HG02678 (cell line): ENCODE measurements around the gene VEPH1.

Experiments used
- ATAC-seq: cut with Tn5 transposase; IDR thresholded peaks from one replicate; pipeline ENCODE4 v1.9.1; 2021; ENCODE audit warnings: mild to moderate bottlenecking, moderate library complexity; ENCODE audit not compliant: unreplicated experiment

The VEPH1 gene

GRCh38 chr3:157438194-157438730 is 65.0 kb downstream of the VEPH1 start:
- no peak for ATAC-seq

GRCh38 chr3:157436583-157437291 is 66.5 kb downstream of the VEPH1 start, which contains the start of gene PTX3:
PTX3 (plus strand) TSS chr3:157436850; CDS start chr3:157436934, 84 bp downstream.
- no peak for ATAC-seq

GRCh38 chr3:157429708-157430107 is 73.5 kb downstream of the VEPH1 start:
- no peak for ATAC-seq

GRCh38 chr3:157428853-157429252 is 74.4 kb downstream of the VEPH1 start:
- ATAC-seq, result no peak

- ATAC-seq, result no peak
Observed at GRCh38 chr3:157427901-157428300, 75.3 kb downstream of the VEPH1 start.

- no peak for ATAC-seq
Observed at GRCh38 chr3:157423337-157423736, 79.9 kb downstream of the VEPH1 start.

- no peak for ATAC-seq
Observed at GRCh38 chr3:157420606-157421130, 82.5 kb downstream of the VEPH1 start.

- ATAC-seq, result no peak
Observed at GRCh38 chr3:157418104-157418503, 85.1 kb downstream of the VEPH1 start.

- no peak for ATAC-seq
Observed at GRCh38 chr3:157417247-157417646, 86.0 kb downstream of the VEPH1 start.

GRCh38 chr3:157416347-157417087 is 86.7 kb downstream of the VEPH1 start:
- ATAC-seq, result no peak

GRCh38 chr3:157414861-157415260 is 88.4 kb downstream of the VEPH1 start:
- ATAC-seq, result no peak

- no peak for ATAC-seq
Observed at GRCh38 chr3:157412323-157412855, 90.8 kb downstream of the VEPH1 start.

GRCh38 chr3:157410945-157411344 is 92.3 kb downstream of the VEPH1 start:
- no peak for ATAC-seq

GRCh38 chr3:157409516-157409915 is 93.7 kb downstream of the VEPH1 start:
- no peak for ATAC-seq

- ATAC-seq, result no peak
Observed at GRCh38 chr3:157408499-157409149, 94.6 kb downstream of the VEPH1 start.

- no peak for ATAC-seq
Observed at GRCh38 chr3:157407769-157408168, 95.4 kb downstream of the VEPH1 start.

- ATAC-seq, result no peak
Observed at GRCh38 chr3:157406394-157406793, 96.8 kb downstream of the VEPH1 start.

GRCh38 chr3:157405457-157405856 is 97.8 kb downstream of the VEPH1 start:
- ATAC-seq, result no peak

- ATAC-seq, result no peak
Observed at GRCh38 chr3:157404381-157404780, 98.8 kb downstream of the VEPH1 start.

GRCh38 chr3:157398598-157398997 is 104.6 kb downstream of the VEPH1 start:
- ATAC-seq, result no peak

- ATAC-seq, result no peak
Observed at GRCh38 chr3:157394411-157394810, 108.8 kb downstream of the VEPH1 start.
